HL-60 (cell line): ENCODE data around the gene PRKAG2.
"Not testable (repeated sequence)": the region's sequence is repeated elsewhere in the genome, so short reads cannot be mapped to it uniquely, and the experiment has no call there.

Source experiments
- DNase-seq, 2 experiments: peaks; one replicate each; pipeline ENCODE4 v3.0.0-alpha.2; 2010 to 2020; ENCODE audit warnings: low read depth in 1 of 2, low spot score in 1 of 2
- H3K27ac ChIP-seq: fragments of 250-450 bp; sonication (Bioruptor Pico); replicated peaks from 2 replicates; pipeline ENCODE4 v1.5.1; 2020; ENCODE audit warnings: mild to moderate bottlenecking, moderate library complexity
- H3K27me3 ChIP-seq: fragments of 250-450 bp; sonication (Bioruptor Pico); 2 replicates; pipeline ENCODE4 v1.5.1; 2021; ENCODE audit warnings: mild to moderate bottlenecking, moderate library complexity; ENCODE audit not compliant: insufficient read depth, poor library complexity, severe bottlenecking
- H3K4me3 ChIP-seq: replicated peaks from 2 replicates; pipeline ENCODE4 v1.5.1; 2011; ENCODE audit warnings: mild to moderate bottlenecking, control low read depth, low read length; ENCODE audit not compliant: insufficient read depth
- GABPA ChIP-seq: IDR thresholded peaks from 2 replicates; pipeline ENCODE4 v1.6.1; 2012; ENCODE audit warnings: low read depth
- POLR2AphosphoS5 ChIP-seq: IDR thresholded peaks from 2 replicates; pipeline ENCODE4 v1.6.1; 2012; ENCODE audit warnings: low read depth
- REST ChIP-seq: IDR thresholded peaks from 2 replicates; pipeline ENCODE4 v1.6.1; 2012; ENCODE audit warnings: low read depth; ENCODE audit not compliant: insufficient replicate concordance
- SPI1 ChIP-seq: IDR thresholded peaks from 2 replicates; pipeline ENCODE4 v1.6.1; 2012; ENCODE audit warnings: low read depth, mild to moderate bottlenecking, borderline replicate concordance
- TF ChIP-seq, protein P1 (sequence below): IDR thresholded peaks from one replicate; pipeline ENCODE4 v1.5.1; 2011; ENCODE audit warnings: low read length, control low read depth, inconsistent platforms; ENCODE audit not compliant: insufficient read depth

The PRKAG2 gene

DNA sequence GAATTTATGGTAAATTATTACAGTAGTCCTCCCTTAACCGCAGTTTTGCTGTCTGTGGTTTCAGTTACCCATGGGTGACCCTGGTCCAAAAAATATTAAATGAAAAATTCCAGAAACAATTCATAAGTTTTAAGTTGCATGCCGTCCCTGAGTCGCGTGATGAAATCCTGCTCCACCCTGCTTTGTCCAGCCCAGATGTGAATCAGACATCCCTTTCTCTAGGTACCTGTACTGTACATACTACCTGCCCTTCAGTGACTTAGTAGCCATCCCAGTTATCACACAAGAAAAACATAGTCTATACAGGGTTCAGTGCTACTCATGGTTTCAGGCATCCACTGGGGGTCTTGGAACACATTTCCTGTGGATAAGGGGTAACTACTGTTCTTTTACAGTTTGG is 336.8 kb downstream of the PRKAG2 start:
- no peak for DNase-seq
- Histone ChIP-seq H3K27me3 (no peaks in the 10 kb centered on the region), H3K4me3 (no peak overlapping the region), H3K27ac (no peak overlapping the region)
- TF ChIP-seq REST (no peak), SPI1 (no peak), GABPA (no peak), POLR2AphosphoS5 (no peak)
- TF ChIP-seq, protein P1, sequence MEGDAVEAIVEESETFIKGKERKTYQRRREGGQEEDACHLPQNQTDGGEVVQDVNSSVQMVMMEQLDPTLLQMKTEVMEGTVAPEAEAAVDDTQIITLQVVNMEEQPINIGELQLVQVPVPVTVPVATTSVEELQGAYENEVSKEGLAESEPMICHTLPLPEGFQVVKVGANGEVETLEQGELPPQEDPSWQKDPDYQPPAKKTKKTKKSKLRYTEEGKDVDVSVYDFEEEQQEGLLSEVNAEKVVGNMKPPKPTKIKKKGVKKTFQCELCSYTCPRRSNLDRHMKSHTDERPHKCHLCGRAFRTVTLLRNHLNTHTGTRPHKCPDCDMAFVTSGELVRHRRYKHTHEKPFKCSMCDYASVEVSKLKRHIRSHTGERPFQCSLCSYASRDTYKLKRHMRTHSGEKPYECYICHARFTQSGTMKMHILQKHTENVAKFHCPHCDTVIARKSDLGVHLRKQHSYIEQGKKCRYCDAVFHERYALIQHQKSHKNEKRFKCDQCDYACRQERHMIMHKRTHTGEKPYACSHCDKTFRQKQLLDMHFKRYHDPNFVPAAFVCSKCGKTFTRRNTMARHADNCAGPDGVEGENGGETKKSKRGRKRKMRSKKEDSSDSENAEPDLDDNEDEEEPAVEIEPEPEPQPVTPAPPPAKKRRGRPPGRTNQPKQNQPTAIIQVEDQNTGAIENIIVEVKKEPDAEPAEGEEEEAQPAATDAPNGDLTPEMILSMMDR = no peak

GRCh38 chr7:151539088-151539671 is 337.7 kb downstream of the PRKAG2 start:
- H3K27me3 ChIP-seq = no peaks in the 10 kb centered on the region
- no peak overlapping the region for H3K27ac ChIP-seq
- no peak overlapping the region for H3K4me3 ChIP-seq
- TF ChIP-seq, protein P1 = no peak
- TF ChIP-seq REST = no peak
- TF ChIP-seq SPI1 = no peak
- TF ChIP-seq POLR2AphosphoS5 = no peak
- no peak for TF ChIP-seq GABPA
- no peak for DNase-seq

DNA sequence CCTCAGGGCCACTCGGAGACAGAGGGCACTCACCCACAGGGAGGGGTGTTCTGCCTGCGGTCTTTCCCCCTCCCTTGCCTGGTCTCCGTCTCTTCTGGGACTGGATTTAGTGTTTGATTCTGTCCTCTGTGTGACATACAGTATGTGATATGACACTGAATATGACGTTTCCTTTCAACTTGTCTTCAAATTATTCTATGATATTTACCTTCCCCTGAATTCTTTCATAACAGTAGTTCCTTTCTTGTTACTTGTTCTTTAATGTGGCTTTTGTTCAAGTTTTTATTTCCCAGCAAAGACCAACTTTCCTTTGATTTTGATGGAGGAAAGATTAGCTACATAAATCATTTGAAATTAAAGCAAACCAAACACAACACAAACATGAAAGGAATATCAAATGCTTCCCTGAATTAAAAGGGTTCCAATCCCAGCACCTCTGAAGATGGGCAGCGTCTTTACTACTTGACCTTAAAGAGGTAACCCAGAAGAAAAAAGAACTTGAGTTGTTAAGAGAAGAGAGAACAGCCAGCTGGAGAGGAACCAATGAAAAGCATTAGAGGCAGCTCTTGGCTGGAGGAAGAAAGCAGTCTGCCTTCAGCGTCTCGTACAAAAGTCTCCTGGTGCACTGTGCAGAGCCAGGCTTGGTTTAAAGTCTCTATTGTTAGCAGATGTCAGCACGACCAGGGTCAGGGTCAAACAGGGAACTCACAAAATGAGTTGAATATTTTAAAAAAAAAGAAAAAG is 338.9 kb downstream of the PRKAG2 start:
- no peak overlapping the region for H3K4me3 ChIP-seq
- TF ChIP-seq SPI1 (no peak), POLR2AphosphoS5 (no peak), REST (no peak), GABPA (no peak)
- TF ChIP-seq, protein P1 = no peak
- no peak for DNase-seq
- no peak overlapping the region for H3K27ac ChIP-seq
- no peaks in the 10 kb centered on the region for H3K27me3 ChIP-seq

- not testable (repeated sequence) for H3K27me3 ChIP-seq, DNase-seq, H3K4me3 ChIP-seq, H3K27ac ChIP-seq
Measured at GRCh38 chr7:151536178-151536577, 340.7 kb downstream of the PRKAG2 start.
